SK-N-SH treated with all-trans-retinoic acid at 6 μM for 48 hours (cell line): Measurements from ENCODE around the gene DNASE2.

ENCODE experiments used
- BACH2 ChIP-seq: fragments of 250-450 bp; sonication (Bioruptor Pico); IDR thresholded peaks from 2 replicates; pipeline ENCODE4 v1.9.0; 2021; ENCODE audit warnings: mild to moderate bottlenecking, borderline replicate concordance
- RARB ChIP-seq: fragments of 250-450 bp; sonication (Bioruptor Pico); IDR thresholded peaks from 2 replicates; pipeline ENCODE4 v1.8.0; 2021; ENCODE audit warnings: mild to moderate bottlenecking, moderate library complexity
- TOX ChIP-seq: fragments of 250-450 bp; sonication (Bioruptor Pico); IDR thresholded peaks from 2 replicates; pipeline ENCODE4 v1.8.0; 2021; ENCODE audit warnings: mild to moderate bottlenecking, moderate library complexity, borderline replicate concordance
- ZFP3 ChIP-seq: fragments of 250-450 bp; sonication (Bioruptor Pico); IDR thresholded peaks from 2 replicates; pipeline ENCODE4 v1.5.0; 2020; ENCODE audit warnings: mild to moderate bottlenecking, moderate library complexity
- ZNF565 ChIP-seq: fragments of 450-650 bp; formaldehyde crosslinking; conservative IDR thresholded peaks from 2 replicates; pipeline ENCODE4 v1.5.0; 2020; ENCODE audit warnings: low read depth, mild to moderate bottlenecking, moderate library complexity
- TF ChIP-seq, protein P1 (sequence below): fragments of 250-450 bp; sonication (Bioruptor Pico); IDR thresholded peaks from 2 replicates; pipeline ENCODE4 v1.5.1; 2021; ENCODE audit warnings: mild to moderate bottlenecking, moderate library complexity
- TF ChIP-seq, protein P2 (sequence below): fragments of 250-450 bp; sonication (Bioruptor Pico); IDR thresholded peaks from 2 replicates; pipeline ENCODE4 v1.5.1; 2020; ENCODE audit warnings: low read depth, mild to moderate bottlenecking, moderate library complexity

DNA sequence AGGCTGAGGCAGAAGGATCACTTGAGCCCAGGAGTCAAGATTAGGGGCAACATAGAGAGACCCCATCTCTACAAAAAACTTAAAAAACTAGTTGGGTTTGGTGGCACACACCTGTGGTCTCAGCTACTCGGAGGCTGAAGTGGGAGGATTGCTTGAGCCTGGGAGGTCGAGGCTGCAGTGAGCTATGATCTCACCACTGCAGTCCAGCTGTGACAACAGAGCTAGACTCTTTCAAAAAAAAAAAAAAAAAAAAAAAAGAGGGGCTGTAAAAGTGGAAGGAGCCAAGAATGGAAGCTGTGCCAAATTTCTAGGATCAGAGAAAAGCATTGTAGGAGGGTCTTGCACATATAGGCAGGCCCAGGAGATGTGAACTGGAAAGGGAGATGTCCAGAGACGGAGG is 9.6 kb downstream of the DNASE2 start:
- TF ChIP-seq TOX (CRISPR knock-in tag) (no peak), RARB (CRISPR knock-in tag) (no peak), ZNF565 (CRISPR knock-in tag) (no peak), BACH2 (CRISPR knock-in tag) (no peak), ZFP3 (no peak)
- TF ChIP-seq, protein P1, sequence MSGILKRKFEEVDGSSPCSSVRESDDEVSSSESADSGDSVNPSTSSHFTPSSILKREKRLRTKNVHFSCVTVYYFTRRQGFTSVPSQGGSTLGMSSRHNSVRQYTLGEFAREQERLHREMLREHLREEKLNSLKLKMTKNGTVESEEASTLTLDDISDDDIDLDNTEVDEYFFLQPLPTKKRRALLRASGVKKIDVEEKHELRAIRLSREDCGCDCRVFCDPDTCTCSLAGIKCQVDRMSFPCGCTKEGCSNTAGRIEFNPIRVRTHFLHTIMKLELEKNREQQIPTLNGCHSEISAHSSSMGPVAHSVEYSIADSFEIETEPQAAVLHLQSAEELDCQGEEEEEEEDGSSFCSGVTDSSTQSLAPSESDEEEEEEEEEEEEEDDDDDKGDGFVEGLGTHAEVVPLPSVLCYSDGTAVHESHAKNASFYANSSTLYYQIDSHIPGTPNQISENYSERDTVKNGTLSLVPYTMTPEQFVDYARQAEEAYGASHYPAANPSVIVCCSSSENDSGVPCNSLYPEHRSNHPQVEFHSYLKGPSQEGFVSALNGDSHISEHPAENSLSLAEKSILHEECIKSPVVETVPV (CRISPR knock-in tag) = no peak
- TF ChIP-seq, protein P2, sequence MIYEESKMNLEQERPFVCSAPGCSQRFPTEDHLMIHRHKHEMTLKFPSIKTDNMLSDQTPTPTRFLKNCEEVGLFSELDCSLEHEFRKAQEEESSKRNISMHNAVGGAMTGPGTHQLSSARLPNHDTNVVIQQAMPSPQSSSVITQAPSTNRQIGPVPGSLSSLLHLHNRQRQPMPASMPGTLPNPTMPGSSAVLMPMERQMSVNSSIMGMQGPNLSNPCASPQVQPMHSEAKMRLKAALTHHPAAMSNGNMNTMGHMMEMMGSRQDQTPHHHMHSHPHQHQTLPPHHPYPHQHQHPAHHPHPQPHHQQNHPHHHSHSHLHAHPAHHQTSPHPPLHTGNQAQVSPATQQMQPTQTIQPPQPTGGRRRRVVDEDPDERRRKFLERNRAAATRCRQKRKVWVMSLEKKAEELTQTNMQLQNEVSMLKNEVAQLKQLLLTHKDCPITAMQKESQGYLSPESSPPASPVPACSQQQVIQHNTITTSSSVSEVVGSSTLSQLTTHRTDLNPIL (CRISPR knock-in tag) = no peak
